K562 (cell line): ENCODE data around the gene ELAVL3.

Experiments used
- ATF6 ChIP-seq: sonication (generic); formaldehyde crosslinking; IDR thresholded peaks from 2 replicates; pipeline ENCODE4 v1.4.0; 2020; ENCODE audit warnings: mild to moderate bottlenecking, missing genetic modification reagents
- CTCF ChIP-seq, 3 experiments: IDR thresholded peaks in 2 of 3; conservative IDR thresholded peaks in 1 of 3; 2 replicates each; pipeline ENCODE4 v1.5.1; 2011 to 2012; ENCODE audit warnings: low read length in 3 of 3, mild to moderate bottlenecking in 3 of 3, control low read depth in 2 of 3, improper control_type of control experiment in 1 of 3, inconsistent platforms in 1 of 3, low read depth in 1 of 3, mixed read lengths in 1 of 3, moderate library complexity in 1 of 3; ENCODE audit not compliant: insufficient read depth in 2 of 3
- EP300 ChIP-seq: IDR thresholded peaks from 2 replicates; pipeline ENCODE4 v1.6.1; 2012; ENCODE audit warnings: low read length, improper control_type of control experiment
- EZH2 ChIP-seq: IDR thresholded peaks from 2 replicates; pipeline ENCODE4 v1.6.1; 2012; ENCODE audit warnings: low read depth, mild to moderate bottlenecking, inconsistent platforms, low read length, borderline replicate concordance
- GABPA ChIP-seq: fragments of 200-800 bp; sonication (Bioruptor generic); conservative IDR thresholded peaks from 2 replicates; pipeline ENCODE4 v1.6.1; 2016; ENCODE audit warnings: low read depth, missing genetic modification characterization, missing compliant biosample characterization
- POLR2A ChIP-seq: fragments of 450-650 bp; conservative IDR thresholded peaks from 2 replicates; pipeline ENCODE4 v1.6.1; 2016
- POLR3A ChIP-seq: IDR thresholded peaks from 2 replicates; pipeline ENCODE4 v1.6.1; 2011; ENCODE audit warnings: borderline replicate concordance, mild to moderate bottlenecking, moderate library complexity; ENCODE audit not compliant: insufficient read length, insufficient read depth; ENCODE audit errors: extremely low read depth
- TEAD2 ChIP-seq: fragments of 450-650 bp; IDR thresholded peaks from 2 replicates; pipeline ENCODE4 v1.6.1; 2016; ENCODE audit warnings: missing genetic modification characterization, control low read depth, missing compliant biosample characterization
- ZBTB34 ChIP-seq: fragments of 250-450 bp; sonication (Bioruptor Pico); IDR thresholded peaks from 2 replicates; pipeline ENCODE4 v1.8.0; 2021; ENCODE audit warnings: mild to moderate bottlenecking, moderate library complexity
- ZNF232 ChIP-seq: sonication (generic); formaldehyde crosslinking; IDR thresholded peaks from 2 replicates; pipeline ENCODE4 v1.8.0; 2022; ENCODE audit warnings: mild to moderate bottlenecking, missing genetic modification reagents
- ZNF280B ChIP-seq: fragments of 250-450 bp; sonication (Bioruptor Pico); IDR thresholded peaks from 2 replicates; pipeline ENCODE4 v1.5.1; 2021; ENCODE audit warnings: mild to moderate bottlenecking
- ZNF589 ChIP-seq: fragments of 200-800 bp; sonication (Bioruptor generic); IDR thresholded peaks from 2 replicates; pipeline ENCODE4 v1.6.1; 2016; ENCODE audit warnings: low read depth, missing genetic modification characterization, missing compliant biosample characterization

- TF ChIP-seq CTCF (IDR thresholded peaks at IDR 0.05 in 2 of 3, conservative IDR thresholded peaks at IDR 0.05 in 1 of 3; ENCODE audit: insufficient read depth in 2 of 3, low read depth in 1 of 3, low read length in 3 of 3) (no peak), TEAD2 (no peak), GABPA (no peak), ZNF589 (no peak), POLR3A (no peak), POLR2A (no peak), ZNF232 (CRISPR knock-in tag) (no peak), EZH2 (no peak), ZBTB34 (CRISPR knock-in tag) (no peak), ATF6 (CRISPR knock-in tag) (no peak), EP300 (no peak), ZNF280B (CRISPR knock-in tag) (no peak)
These were observed 60.1 kb downstream of the ELAVL3 start for GRCh38 chr19:11420429-11421370.
